Thymus (tissue), 11 donors: Measurements from ENCODE around the gene NFATC4. TPM values are rescaled to one million over a fixed set of nuclear protein-coding genes. Genes with fewer than 3 reads are reported as not detected.
A peak's percentile ranks its signal among the peaks of the same experiment; 100 is the strongest.

Source experiments
- DNase-seq, 9 donors: peaks; one replicate each; pipeline ENCODE4 v3.0.0-alpha.2; 2013; ENCODE audit warnings: low spot score in 9 of 9, low read depth in 6 of 9, missing footprints in 1 of 9
- H3K27ac ChIP-seq, 2 donors: one replicate each; pipeline ENCODE4 v1.5.1; 2013; ENCODE audit warnings: control low read depth in 1 of 2, low read depth in 1 of 2, low read length in 1 of 2, mild to moderate bottlenecking in 1 of 2, moderate library complexity in 1 of 2
- H3K27me3 ChIP-seq, 2 donors: one replicate each; pipeline ENCODE4 v1.5.1; 2013; ENCODE audit warnings: low read length in 1 of 2; ENCODE audit not compliant: control insufficient read depth in 2 of 2, insufficient read depth in 1 of 2
- H3K36me3 ChIP-seq, 2 donors: one replicate each; pipeline ENCODE4 v1.5.1; 2013; ENCODE audit warnings: low read length in 1 of 2, mild to moderate bottlenecking in 1 of 2, moderate library complexity in 1 of 2; ENCODE audit not compliant: control insufficient read depth in 2 of 2, insufficient read depth in 2 of 2
- H3K4me1 ChIP-seq, 2 donors: one replicate each; pipeline ENCODE4 v1.5.1; 2013; ENCODE audit warnings: low read length in 2 of 2; ENCODE audit not compliant: control insufficient read depth in 2 of 2, insufficient read depth in 2 of 2
- H3K4me3 ChIP-seq, 2 donors: one replicate each; pipeline ENCODE4 v1.5.1; 2013; ENCODE audit warnings: low read length in 2 of 2, control low read depth in 1 of 2, mild to moderate bottlenecking in 1 of 2
- H3K9me3 ChIP-seq, 2 donors: one replicate each; pipeline ENCODE4 v1.5.1; 2013; ENCODE audit warnings: low read length in 1 of 2, mild to moderate bottlenecking in 1 of 2; ENCODE audit not compliant: control insufficient read depth in 2 of 2, insufficient read depth in 1 of 2
- WGBS: extraction: QIAGEN DNeasy Blood & Tissue Kit; methylation state at CpG from one replicate; pipeline ENCODE4 v1.1.7; 2013; 5-methylcytosine and 5-hydroxymethylcytosine counted together
- polyA plus RNA-seq: library from polyadenylated mRNA; stranded (reverse); fragments of 200-250 nt; gene quantifications from one replicate; pipeline ENCODE4 v1.2.3, GENCODE V29; 2013
- total RNA-seq: library from RNA; stranded (reverse); fragments of 120-200 nt; gene quantifications from one replicate; pipeline ENCODE4 v1.2.4, GENCODE V29; 2013
- donor health status: healthy.

NFATC4 gene
- total and polyA plus RNA-seq, 2 donors, result 16.6 to 79.8 TPM

DNA sequence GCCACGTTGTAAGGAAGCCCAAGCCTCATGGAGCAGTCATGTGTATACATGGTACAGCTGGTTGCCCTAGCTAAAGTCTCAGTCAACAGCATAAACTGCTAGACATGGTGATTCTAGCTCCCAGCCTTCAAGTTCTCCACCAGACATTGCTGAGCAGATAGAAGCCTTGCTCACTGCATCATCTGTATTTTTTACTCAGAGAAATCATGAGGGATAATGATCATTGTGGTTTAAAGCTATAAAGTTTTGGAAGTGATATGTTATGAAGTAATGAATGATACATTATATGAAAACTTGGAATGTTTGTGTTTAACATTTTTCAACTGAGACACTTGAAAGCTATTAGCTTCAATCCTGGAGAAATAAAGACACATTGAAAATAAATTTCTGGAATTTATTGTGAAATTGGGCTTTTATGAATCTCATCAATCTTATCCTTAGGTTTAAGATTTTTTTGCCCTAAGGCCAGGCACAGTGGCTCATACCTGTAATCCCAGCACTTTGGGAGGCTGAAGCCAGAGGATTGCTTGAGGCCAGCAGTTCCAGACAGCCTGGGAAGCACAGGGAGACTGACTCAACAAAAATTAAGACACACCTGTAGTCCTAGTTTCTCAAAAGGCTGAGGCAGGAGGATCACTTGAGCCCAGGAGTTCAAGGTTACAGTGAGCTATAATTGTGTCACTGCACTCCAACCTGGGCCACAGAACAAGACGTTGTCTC, 5.6 kb upstream of the NFATC4 start:
- DNase-seq, result no peak
- no peak overlapping the region for H3K4me3 ChIP-seq
- WGBS, result 78% methylated on average over 2 of the region's 2 CpGs

DNA sequence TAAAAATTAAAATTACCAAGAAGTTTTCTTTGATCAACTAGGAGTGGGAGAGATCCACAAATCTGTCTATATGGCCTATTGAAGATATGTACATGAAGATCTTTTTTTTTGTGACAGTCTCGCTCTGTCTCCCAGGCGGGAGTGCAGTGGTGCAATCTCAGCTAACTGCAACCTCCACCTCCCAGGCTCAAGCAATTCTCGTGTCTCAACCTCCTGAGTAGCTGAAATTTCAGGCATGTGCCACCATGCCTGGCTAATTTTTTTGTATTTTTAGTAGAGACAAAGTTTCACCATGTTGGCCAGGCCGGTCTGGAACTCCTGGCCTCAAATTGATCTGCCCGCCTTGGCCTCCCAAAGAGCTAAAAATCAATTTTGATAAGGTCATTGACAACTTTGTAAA, 4.6 kb upstream of the NFATC4 start:
- DNase-seq, result no peak
- peaks cover 12 to 26% of the 10 kb centered on the region in 2 donors for H3K4me1 ChIP-seq
- peaks cover 0 to 3% of the 10 kb centered on the region in 2 donors for H3K9me3 ChIP-seq
- H3K27me3 ChIP-seq, result peaks cover 18 to 28% of the 10 kb centered on the region in 2 donors
- H3K27ac ChIP-seq, result no peak overlapping the region
- H3K4me3 ChIP-seq, result no peak overlapping the region
- 97% methylated on average over 5 of the region's 5 CpGs for WGBS
- no peaks in the 10 kb centered on the region for H3K36me3 ChIP-seq

More for the DNA sequence above, 5.6 kb upstream of the NFATC4 start:
- Histone ChIP-seq H3K36me3 (no peaks in the 10 kb centered on the region), H3K27me3 (peaks cover 13 to 19% of the 10 kb centered on the region in 2 donors), H3K27ac (no peak overlapping the region), H3K9me3 (peaks cover 0 to under 1% of the 10 kb centered on the region in 2 donors), H3K4me1 (peaks cover 9 to 18% of the 10 kb centered on the region in 2 donors)

DNA sequence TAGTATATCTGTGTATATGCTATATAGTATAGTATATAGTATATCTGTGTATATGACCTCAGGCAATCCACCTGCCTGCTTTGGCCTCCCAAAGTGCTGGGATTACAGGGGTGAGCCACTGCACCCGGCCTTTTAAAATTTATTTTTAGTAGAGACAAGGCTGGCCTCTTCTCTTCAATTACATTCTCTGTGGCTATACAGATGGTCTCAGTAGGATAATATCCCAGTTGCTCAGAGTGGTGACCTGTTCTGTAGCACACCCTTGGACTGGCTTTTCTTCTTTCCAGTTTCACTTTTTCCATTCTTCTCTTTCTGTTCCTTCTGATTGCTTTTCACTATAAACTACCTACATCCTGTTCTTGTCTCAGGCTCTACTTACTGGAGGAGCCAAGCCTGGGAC, 3.1 kb upstream of the NFATC4 start:
- no peaks in the 10 kb centered on the region for H3K36me3 ChIP-seq
- H3K4me3 ChIP-seq, result no peak overlapping the region
- WGBS, result 88% methylated on average over 1 of the region's 1 CpG
- peaks cover 12 to 34% of the 10 kb centered on the region in 2 donors for H3K4me1 ChIP-seq
- H3K27me3 ChIP-seq, result peaks cover 18 to 36% of the 10 kb centered on the region in 2 donors
- H3K9me3 ChIP-seq, result peaks cover 0 to 3% of the 10 kb centered on the region in 2 donors
- no peak for DNase-seq
- H3K27ac ChIP-seq, result no peak overlapping the region

DNA sequence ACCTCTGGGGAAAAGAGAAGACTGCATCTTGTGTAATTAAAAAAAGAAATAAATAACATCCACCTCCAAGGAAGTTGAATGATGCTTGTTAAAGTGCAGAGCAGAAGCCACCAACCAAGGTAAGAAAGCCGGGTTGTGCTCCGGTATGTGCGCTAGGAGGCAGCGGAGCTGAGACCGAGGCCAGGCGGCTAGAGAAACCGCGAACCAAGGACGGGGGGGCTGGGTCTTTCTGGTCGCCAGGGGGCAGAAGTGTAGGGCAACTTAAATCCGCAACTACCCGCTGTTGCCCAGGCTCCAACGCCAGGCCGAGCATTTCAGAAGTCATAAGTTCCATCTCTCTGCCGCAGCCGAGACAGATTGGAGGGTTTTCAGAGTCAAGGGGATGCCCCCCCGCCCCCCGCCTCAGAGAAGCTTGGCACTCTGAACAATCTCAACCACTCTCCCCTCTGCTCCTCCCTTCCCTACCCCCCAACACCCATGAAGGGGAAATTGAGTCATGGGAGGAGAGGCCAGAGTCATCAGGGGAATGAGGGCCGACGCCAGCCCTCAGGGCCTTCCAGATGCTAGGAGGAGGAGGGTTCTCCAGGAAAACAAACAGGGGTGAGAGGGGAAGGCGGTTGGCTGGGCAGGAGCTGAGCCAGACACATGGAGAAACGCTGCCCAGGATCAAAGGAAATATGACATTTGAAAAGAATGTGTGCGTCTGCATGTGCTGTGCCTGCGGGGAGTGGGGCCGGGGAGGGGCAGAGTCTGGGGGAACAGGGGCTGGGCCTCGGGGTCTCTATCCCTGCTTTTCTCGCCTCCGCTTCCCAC, 2.2 kb upstream of the NFATC4 start:
- peaks cover 0 to 3% of the 10 kb centered on the region in 2 donors for H3K9me3 ChIP-seq
- peak overlapping the region; percentile 83 to 85 for H3K27ac ChIP-seq
- peaks cover 18 to 36% of the 10 kb centered on the region in 2 donors for H3K27me3 ChIP-seq
- no peaks in the 10 kb centered on the region for H3K36me3 ChIP-seq
- H3K4me3 ChIP-seq, result peak overlapping the region; percentile 43 to 67
- 9% methylated on average over 28 of the region's 28 CpGs for WGBS
- DNase-seq, result peak; percentile 59 to 90 (median 67)
- peaks cover 12 to 41% of the 10 kb centered on the region in 2 donors for H3K4me1 ChIP-seq

DNA sequence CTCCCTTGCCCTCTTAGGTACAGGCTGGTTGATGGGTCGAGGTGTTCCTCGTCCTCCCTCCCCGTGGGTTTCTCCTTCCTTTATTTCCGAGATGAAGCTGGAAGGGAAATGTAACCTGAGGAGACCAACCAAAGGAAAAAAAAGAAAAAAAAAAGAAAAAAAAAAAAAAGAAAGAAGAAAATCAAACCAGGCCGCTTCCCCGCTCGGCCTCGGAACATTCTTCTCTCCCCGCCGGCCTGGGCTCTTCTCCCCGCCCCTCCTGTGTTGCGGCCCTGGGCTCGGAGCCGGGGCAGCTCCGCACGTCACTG, 1.6 kb upstream of the NFATC4 start:
- Histone ChIP-seq H3K27ac (peak overlapping the region; percentile 83 to 85), H3K9me3 (peaks cover 0 to 3% of the 10 kb centered on the region in 2 donors), H3K4me3 (peak overlapping the region; percentile 43 to 67), H3K27me3 (peaks cover 18 to 36% of the 10 kb centered on the region in 2 donors), H3K4me1 (peaks cover 12 to 41% of the 10 kb centered on the region in 2 donors), H3K36me3 (no peaks in the 10 kb centered on the region)
- WGBS, result 3% methylated on average over 16 of the region's 16 CpGs
- peak in 3 of 9 donors; percentile 10 to 28 (median 23) for DNase-seq

DNA sequence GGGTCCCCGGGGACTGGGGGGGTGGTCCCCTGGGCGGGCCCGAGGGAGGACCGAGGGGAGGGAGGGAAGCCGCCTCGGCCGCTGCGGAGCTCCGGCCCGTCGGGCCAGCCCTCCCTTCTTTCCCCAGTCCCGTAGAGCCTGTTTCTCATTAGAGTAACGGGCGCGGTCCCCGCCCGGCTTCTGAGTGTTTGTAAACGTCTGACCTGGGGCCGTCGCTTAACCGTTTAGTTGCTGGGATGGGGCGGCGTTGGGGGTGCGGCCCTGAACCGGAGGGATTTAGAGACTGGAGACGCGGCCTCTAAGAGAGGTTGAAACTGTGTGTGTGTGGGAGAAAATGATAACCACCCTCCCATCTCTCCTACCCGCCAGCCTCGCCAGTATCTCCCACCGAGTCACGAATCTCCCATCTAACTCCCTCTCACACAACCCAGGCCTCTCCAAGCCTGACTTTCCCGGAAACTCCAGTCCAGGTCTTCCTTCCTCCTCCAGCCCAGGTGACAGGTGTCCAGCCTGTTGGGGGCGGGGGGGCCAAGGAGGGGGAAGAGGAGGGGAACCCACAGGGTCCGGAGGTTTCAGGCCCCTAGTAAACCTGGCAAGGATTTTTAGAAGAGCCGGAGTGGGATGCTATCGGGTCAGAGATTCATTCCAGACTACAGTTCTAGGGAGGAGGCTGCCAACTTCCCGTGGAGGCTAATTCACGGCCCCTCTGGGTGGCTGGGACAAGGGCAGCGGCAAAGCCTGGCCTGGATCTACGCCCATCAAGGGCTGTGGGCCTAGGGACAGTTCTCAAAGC, 1.1 kb upstream of the NFATC4 start:
- WGBS, result 2% methylated on average over 40 of the region's 40 CpGs
- DNase-seq, result peak in 8 of 9 donors; percentile 62 to 92 (median 80)
- H3K9me3 ChIP-seq, result peaks cover 0 to 3% of the 10 kb centered on the region in 2 donors
- no peaks in the 10 kb centered on the region for H3K36me3 ChIP-seq
- peak overlapping the region; percentile 56 to 85 for H3K27ac ChIP-seq
- H3K4me3 ChIP-seq, result peak overlapping the region; percentile 43 to 67
- peaks cover 12 to 41% of the 10 kb centered on the region in 2 donors for H3K4me1 ChIP-seq
- H3K27me3 ChIP-seq, result peaks cover 18 to 36% of the 10 kb centered on the region in 2 donors

DNA sequence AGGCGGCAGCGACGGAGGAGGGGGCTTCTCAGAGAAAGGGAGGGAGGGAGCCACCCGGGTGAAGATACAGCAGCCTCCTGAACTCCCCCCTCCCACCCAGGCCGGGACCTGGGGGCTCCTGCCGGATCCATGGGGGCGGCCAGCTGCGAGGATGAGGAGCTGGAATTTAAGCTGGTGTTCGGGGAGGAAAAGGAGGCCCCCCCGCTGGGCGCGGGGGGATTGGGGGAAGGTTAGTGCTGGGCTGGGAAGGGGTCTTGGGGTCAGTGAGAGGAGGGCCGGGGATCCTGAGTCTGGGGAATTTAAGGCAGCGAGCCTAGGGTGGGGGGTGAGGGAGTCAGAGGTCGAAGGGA, 203 bp downstream of the NFATC4 start:
- H3K27ac ChIP-seq, result peak overlapping the region in 1 of 2 donors; percentile 74
- H3K4me1 ChIP-seq, result peaks cover 12 to 41% of the 10 kb centered on the region in 2 donors
- H3K27me3 ChIP-seq, result peaks cover 18 to 36% of the 10 kb centered on the region in 2 donors
- peak in 4 of 9 donors; percentile 9 to 33 (median 20) for DNase-seq
- under 1% methylated on average over 15 of the region's 15 CpGs for WGBS
- H3K4me3 ChIP-seq, result peak overlapping the region; percentile 43 to 67
- H3K9me3 ChIP-seq, result peaks cover 0 to 3% of the 10 kb centered on the region in 2 donors
- no peaks in the 10 kb centered on the region for H3K36me3 ChIP-seq

DNA sequence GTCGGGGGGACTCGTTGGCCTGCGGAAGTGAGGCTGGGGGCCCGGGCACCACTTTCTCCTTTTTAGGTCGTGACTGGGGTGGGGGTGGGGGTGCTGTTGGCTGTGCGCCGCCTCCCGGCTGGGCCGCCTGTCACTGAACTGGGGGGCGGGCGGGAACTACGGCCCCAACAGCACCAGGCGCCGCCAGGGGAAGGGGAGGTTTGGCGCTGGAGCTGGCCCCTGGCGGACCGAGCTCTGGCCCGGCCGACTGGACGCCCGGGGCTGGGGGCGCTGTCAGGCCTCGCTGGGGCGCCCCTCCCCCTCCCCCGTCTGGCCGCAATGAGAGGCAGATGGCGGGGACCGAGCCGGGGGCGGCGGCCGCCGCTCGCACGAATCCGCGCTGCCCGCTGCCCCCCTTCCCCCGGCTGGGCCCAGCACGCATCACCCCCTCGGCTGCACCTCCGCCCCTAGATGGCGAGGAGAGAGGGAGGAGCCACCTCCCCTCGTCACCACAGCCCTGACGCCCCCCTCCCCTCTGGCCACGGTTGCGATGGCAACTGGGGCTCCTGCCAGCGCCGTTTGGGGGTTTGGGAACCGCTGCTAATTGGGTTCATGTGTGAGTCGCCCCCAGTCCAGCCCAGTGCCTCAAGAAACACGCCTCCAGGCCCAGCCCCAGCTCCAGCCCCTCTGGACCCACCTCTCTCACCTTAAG, 723 bp downstream of the NFATC4 start:
- WGBS, result 2% methylated on average over 52 of the region's 52 CpGs

More for the DNA sequence above, 723 bp downstream of the NFATC4 start:
- peaks cover 0 to 3% of the 10 kb centered on the region in 2 donors for H3K9me3 ChIP-seq
- H3K4me3 ChIP-seq, result peak overlapping the region; percentile 43 to 67
- no peaks in the 10 kb centered on the region for H3K36me3 ChIP-seq
- peaks cover 18 to 36% of the 10 kb centered on the region in 2 donors for H3K27me3 ChIP-seq
- H3K27ac ChIP-seq, result peak overlapping the region in 1 of 2 donors; percentile 74
- peak in 7 of 9 donors; percentile 30 to 81 (median 61) for DNase-seq
- peaks cover 12 to 41% of the 10 kb centered on the region in 2 donors for H3K4me1 ChIP-seq
